Left ventricle myocardium superior (tissue), 1 donor: ENCODE data around the gene MAZ. TPM values are rescaled to one million over a fixed set of nuclear protein-coding genes. Genes with fewer than 3 reads are reported as not detected.

Experiments used
- ATAC-seq: fragments of 200-7000 bp; cut with Tn5 transposase; one replicate; pipeline ENCODE4 v1.9.1; 2020; ENCODE audit warnings: mild to moderate bottlenecking, moderate library complexity
- DNase-seq: peaks from one replicate; pipeline ENCODE4 v3.0.0-alpha.2; 2020
- intact Hi-C: fragments of 100-400 bp; cut with micrococcal nuclease; formaldehyde crosslinking; loops from one replicate; pipeline ENCODE4 v1.11.0; 2022
- total RNA-seq: library from RNA; stranded (reverse); fragmentation: NEBNext Ultra II Directional; extraction: Animal tissue kit (Norgen Biotek cat#: 25700); gene quantifications from one replicate; pipeline ENCODE4 v1.2.1, GENCODE V29; 2021
- donor health status: DM: no; HTN: yes; CAD: no; lungs with severe emphysema.

The MAZ gene
- total RNA-seq, 1 donor from 2014 or later = 101 TPM

DNA sequence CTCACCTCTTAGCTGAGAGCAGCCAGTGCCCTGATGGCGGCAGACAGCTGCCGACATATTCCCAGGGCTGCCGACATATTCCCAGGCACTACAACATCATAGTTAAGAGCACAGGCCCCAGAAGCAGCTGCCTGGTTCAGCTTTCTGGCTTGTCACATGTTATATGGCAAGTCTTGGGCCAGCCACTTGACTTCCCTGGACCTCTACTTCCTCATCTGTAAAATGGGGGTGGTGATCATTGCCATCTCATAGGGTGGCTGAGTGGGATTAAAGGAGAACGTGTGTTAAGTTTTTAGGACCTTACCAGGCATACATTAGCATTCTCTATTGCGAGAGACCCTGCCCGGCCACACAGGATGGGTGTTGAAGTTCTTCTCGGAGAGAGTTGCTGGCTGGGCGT, 37.6 kb downstream of the MAZ start:
- intact Hi-C loops = no loop called here
- ATAC-seq (no peak), DNase-seq (no peak)

DNA sequence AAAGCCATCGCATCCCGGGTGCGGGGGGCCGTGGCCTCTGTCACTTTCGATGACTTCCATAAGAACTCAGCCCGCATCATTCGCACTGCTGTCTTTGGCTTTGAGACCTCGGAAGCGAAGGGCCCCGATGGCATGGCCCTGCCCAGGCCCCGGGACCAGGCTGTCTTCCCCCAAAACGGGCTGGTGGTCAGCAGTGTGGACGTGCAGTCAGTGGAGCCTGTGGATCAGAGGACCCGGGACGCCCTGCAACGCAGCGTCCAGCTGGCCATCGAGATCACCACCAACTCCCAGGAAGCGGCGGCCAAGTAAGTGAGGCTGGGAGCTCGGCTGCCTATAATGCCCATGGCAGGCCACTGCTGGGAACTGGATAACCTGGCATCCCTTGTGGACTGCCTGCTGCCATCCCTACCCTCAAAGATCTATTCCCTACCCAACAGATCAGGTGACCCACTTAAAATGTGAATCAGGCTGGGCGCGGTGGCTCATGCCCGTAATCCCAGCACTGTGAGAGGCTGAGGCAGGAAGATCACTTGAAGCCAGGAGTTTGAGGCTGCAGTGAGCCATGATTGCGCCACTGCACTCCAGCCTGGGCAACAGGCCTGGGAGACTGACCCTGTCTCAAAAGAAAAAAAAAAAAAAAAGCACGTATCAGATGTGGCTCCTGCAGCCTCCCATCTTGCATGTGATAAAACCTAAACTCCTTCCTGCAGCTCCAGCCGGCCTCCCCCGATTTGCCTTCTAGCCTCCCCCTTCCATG, 38.4 kb downstream of the MAZ start:
- DNase-seq = peak; percentile 55
- ATAC-seq = no peak
- intact Hi-C loops = no loop called here

DNA sequence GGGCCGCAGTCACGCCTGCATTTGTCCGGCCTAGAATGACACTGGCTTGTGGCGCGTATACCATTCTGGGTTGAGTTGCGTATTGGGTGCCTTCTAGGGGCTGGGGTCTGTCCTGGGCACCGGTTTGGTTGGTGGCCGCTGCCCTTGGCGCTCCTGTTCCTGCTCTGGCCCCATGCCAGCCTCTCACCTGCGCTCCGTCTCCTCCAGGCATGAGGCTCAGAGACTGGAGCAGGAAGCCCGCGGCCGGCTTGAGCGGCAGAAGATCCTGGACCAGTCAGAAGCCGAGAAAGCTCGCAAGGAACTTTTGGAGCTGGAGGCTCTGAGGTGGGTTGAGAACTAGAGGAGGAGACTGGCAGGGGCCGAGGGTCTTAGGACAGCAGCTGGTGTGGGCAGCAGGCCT, 39.3 kb downstream of the MAZ start:
- intact Hi-C loops = no loop called here
- no peak for ATAC-seq
- DNase-seq = no peak

DNA sequence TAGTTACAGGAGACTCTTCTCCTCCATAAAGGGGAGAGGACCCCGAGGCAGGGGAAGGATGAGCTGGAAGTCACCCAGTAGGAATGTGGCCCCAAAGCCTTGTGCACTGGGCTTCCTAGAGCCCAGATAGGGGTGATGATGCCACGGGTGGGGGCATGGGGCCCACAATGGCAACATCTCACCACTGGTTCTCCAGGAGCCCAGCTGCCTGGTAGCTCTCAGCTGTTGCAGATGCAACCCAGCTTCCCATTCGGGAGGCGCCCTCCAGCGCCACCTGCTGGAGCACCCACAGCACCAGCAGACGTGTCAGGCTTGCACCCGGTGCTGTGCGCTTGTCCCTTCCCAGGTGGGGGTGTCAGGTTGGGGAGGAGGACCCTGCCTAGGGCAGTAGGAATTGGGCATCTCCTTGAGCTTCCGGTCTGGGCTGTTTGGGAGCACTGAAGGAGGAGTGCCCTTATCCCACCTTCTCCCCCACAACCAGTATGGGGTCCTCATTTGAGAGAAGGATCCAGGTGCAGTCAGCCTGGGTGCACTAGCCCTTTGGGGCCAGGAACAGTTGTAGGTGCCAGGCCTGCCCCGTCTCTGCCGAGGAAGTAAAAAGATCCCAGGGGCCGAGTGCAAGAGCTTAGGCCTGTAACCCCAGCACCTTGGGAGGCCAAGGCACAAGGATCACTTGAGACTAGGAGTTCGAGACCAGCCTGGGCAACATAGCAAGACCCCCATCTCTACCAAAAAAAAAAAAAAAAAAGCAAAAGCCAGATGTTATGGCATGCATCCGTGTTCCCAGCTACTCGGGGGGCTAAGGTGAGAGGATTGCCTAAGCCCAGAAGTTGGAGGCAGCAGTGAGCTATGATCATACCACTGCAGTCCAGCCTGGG, 42.3 kb downstream of the MAZ start:
- DNase-seq (peak; percentile 87), ATAC-seq (peak; percentile 83)
- intact Hi-C loops = no loop called here

DNA sequence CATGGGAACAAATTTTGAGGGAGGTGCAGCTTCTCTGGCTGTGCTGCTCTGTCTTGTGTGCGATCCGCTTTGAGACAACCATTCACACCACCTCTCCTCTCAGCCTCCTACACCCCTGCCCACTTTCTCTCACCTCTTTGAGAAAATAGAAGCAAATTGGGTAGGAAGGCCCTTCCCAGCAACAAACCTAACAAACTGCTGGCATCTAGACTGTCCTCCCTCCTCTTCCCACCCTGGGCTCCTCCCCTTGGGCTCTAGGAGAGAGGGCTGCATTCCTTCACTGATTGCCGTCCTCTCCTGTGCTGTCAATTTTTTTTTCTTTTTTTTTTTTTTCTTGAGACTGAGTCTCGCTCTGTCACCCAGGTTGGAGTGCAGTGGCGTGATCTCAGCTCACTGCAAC, 43.2 kb downstream of the MAZ start:
- intact Hi-C loops = no loop called here
- peak; percentile 17 for ATAC-seq
- DNase-seq = no peak

DNA sequence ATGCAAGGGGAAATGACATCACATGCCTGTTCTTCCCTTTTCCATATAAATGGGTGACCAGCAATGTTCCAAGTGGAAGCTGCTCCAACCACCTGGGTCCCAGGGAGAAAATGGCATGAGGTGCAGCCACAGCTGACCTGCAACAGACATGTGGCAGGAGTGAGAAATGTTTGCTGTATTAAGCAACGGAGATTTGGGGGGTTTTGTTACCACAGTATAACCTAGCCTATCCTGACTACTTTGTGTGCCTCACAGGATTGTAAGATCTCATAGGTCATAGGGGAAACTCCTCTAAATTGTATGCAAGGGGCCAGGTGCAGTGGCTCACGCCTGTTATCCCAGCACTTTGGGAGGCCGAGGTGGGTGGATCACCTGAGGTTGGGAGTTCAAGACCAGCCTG, 44.7 kb downstream of the MAZ start:
- DNase-seq (no peak), ATAC-seq (no peak)
- intact Hi-C loops = no loop called here

DNA sequence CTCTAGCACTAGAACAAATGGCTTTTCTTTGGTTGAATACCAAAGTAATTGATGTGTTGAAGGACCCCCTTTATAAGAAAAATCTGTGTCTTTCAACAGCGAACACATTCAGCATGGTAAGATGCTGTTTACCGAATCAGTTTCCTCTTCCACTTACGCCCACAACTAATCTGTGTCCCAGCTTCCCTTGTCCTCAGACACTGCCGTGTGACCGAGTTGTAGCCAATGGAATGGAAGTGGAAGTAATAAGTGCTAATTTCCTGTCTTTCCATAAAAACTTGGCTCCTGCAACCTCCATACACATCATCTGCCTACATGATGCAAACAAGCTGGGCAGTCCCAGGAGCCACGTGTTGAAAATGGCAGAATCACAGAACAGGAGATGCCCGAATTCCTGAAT, 46.3 kb downstream of the MAZ start:
- intact Hi-C loops = no loop called here
- DNase-seq (no peak), ATAC-seq (peak; percentile 59)

DNA sequence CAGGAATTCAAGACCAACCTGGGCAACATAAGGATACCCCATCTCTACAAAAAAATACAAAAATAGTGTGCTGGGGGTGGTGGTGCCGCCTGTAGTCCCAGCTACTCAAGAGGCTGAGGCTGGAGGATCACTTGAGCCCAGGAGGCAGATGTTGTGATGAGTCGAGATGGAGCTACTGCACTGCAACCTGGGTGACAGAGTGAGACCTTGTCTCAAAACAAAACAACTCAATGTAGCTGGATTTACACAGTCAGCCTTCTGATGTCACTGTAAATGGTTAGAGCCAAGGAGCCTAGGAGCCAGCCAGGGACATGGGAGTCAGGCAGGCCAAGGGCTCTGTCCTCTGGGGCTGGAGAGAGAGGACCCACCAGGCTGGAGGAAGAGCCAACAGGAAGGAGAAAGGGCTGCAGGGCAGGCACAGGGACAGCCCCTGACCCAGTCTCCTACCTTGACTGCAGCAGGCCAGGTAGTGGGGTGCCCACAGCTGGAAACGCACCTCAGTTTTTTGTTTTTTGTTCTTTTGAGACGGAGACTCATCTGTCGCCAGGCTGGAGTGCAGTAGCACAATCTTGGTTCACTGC, 48.3 kb downstream of the MAZ start:
- intact Hi-C loops = no loop called here
- DNase-seq (no peak), ATAC-seq (no peak)

DNA sequence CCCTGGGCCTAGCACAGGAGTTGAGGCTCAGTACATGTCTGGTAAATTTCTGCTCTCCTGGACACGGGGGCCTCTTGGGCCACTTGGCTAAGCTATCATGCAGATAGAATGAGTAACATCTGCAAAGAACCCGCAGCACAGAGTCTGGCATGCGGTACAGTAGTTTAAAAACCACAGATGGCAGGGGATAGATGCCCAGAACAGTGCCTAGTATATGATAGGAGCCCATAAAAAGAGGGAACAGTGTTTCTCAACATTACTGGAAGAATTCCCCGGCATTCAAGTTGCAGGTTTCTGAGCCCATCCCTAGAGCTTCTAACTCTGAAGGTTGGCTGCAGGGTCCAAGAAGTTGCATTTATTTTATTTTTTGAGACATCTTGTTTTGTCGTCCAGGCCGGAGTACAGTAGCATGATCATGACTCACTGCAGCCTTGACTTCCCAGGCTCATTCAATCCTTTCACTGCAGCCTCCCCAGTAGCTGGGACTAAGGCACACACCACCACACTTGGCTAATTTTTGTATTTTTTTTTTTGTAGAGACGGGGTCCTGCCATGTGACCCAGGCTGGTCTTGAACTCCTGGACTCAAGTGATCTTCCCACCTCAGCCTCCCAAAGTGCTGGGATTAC, 50.9 kb downstream of the MAZ start:
- no peak for ATAC-seq
- intact Hi-C loops = no loop called here
- no peak for DNase-seq

GRCh38 chr16:29858149-29858849, 52.0 kb downstream of the MAZ start:
- intact Hi-C loops = no loop called here
- ATAC-seq = no peak
- DNase-seq = no peak

DNA sequence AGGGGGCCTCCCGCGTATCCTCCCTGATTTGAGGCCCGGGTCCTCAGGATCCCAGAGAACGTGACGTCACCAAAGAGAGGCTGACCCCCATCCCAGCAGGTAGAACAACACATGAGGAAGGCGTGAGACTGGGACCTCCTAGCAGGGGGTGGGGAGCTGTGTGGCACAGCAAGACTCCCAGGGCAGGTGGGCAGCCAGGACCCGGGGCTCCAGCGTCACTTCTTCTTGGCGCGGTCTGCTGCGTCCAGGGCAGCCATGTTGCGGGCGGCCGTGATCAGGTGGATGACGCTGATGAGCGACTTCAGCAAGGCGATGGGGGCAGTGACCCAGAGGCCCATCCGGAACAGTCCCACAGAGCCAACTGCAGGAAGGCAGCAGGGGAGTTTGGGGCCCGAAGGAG, 52.6 kb downstream of the MAZ start:
- ATAC-seq = no peak
- DNase-seq = no peak
- intact Hi-C loops = no loop called here

GRCh38 chr16:29860218-29860617, 53.9 kb downstream of the MAZ start:
- ATAC-seq (peak; percentile 10), DNase-seq (peak; percentile 52)
- intact Hi-C loops = no loop called here

Other genes with a start within 250 kb of the MAZ start
- gene SPN, start 143.3 kb upstream of the MAZ start, total RNA-seq = 0.87 TPM
- 26.0 TPM for gene QPRT, start 127.3 kb upstream of the MAZ start, total RNA-seq
- 0.74 TPM for gene C16orf54, start 60.5 kb upstream of the MAZ start, total RNA-seq
- not detected for gene ZG16, start 28.3 kb upstream of the MAZ start, total RNA-seq
- gene KIF22, start 15.8 kb upstream of the MAZ start, total RNA-seq = 55.2 TPM
- gene PRRT2, start 5.7 kb downstream of the MAZ start, total RNA-seq = 3.1 TPM
- 16.2 TPM for gene PAGR1, start 9.6 kb downstream of the MAZ start, total RNA-seq
- gene MVP, start 13.9 kb downstream of the MAZ start, total RNA-seq = 47.0 TPM
- 65.8 TPM for gene CDIPT, start 56.7 kb downstream of the MAZ start, total RNA-seq
- 0.22 TPM for gene SEZ6L2, start 93.0 kb downstream of the MAZ start, total RNA-seq
- gene ASPHD1, start 94.0 kb downstream of the MAZ start, total RNA-seq = 0.37 TPM
- gene KCTD13, start 119.7 kb downstream of the MAZ start, total RNA-seq = 5.5 TPM
- 66.2 TPM for gene TMEM219, start 155.6 kb downstream of the MAZ start, total RNA-seq
- 34.9 TPM for gene TAOK2, start 167.3 kb downstream of the MAZ start, total RNA-seq
- 19.4 TPM for gene HIRIP3, start 189.1 kb downstream of the MAZ start, total RNA-seq
- gene INO80E, start 189.7 kb downstream of the MAZ start, total RNA-seq = 31.3 TPM
- gene DOC2A, start 204.5 kb downstream of the MAZ start, total RNA-seq = 0.82 TPM
- not detected for gene C16orf92, start 216.7 kb downstream of the MAZ start, total RNA-seq
- not detected for gene TLCD3B, start 224.7 kb downstream of the MAZ start, total RNA-seq